OCI-LY7 (cell line): ENCODE measurements around the gene NR5A2. TPM values are rescaled to one million over a fixed set of nuclear protein-coding genes. Genes with fewer than 3 reads are reported as not detected.
A peak's percentile ranks its signal among the peaks of the same experiment; 100 is the strongest.

ENCODE experiments used
- BruUV-seq: library from RNA; stranded (reverse); fragments of 400-500 nt; replicated peaks from 2 replicates; lab custom pipeline; 2021; lab: Mats Ljungman, UMichigan
- CTCF ChIA-PET: fragments of 300-600 bp; sonication (Branson Sonifier 250); formaldehyde crosslinking; loops from one replicate; lab custom pipeline; 2022; ENCODE audit warnings: antibody characterized with exemption; ENCODE audit not compliant: unreplicated experiment; lab: Charles Lee
- POLR2A ChIA-PET: fragments of 300-600 bp; sonication (Branson Sonifier 250); formaldehyde crosslinking; loops from one replicate; lab custom pipeline; 2022; ENCODE audit warnings: antibody characterized with exemption; lab: Charles Lee
- DNase-seq: peaks from one replicate; pipeline ENCODE4 v3.0.0-alpha.2; 2015; ENCODE audit warnings: low spot score
- H2AFZ ChIP-seq: fragments of 200-600 bp; sonication (generic), shearing (Covaris generic); 2 replicates; pipeline ENCODE4 v1.6.1; 2014; ENCODE audit warnings: mild to moderate bottlenecking, antibody characterized with exemption, low read length, moderate library complexity
- H3K27ac ChIP-seq: fragments of 200-600 bp; sonication (generic); 2 replicates; pipeline ENCODE4 v1.5.1; 2014; ENCODE audit warnings: mixed run types, low read depth, mild to moderate bottlenecking, moderate library complexity, low read length, inconsistent platforms; ENCODE audit not compliant: poor library complexity, severe bottlenecking
- H3K36me3 ChIP-seq: fragments of 200-600 bp; sonication (generic); 2 replicates; pipeline ENCODE4 v1.6.1; 2014; ENCODE audit warnings: mild to moderate bottlenecking, antibody characterized with exemption, low read length, moderate library complexity, mixed read lengths; ENCODE audit not compliant: insufficient read depth
- H3K4me1 ChIP-seq: fragments of 200-600 bp; sonication (generic); 2 replicates; pipeline ENCODE4 v1.5.1; 2014; ENCODE audit warnings: mild to moderate bottlenecking, low read length; ENCODE audit not compliant: insufficient read depth, poor library complexity, severe bottlenecking
- H3K4me2 ChIP-seq: fragments of 200-600 bp; sonication (generic); 2 replicates; pipeline ENCODE4 v1.6.1; 2014; ENCODE audit warnings: mild to moderate bottlenecking, low read length
- H3K4me3 ChIP-seq: fragments of 200-600 bp; sonication (generic); 2 replicates; pipeline ENCODE4 v1.5.1; 2014; ENCODE audit warnings: mild to moderate bottlenecking, low read depth, low read length; ENCODE audit not compliant: poor library complexity, severe bottlenecking
- H3K79me2 ChIP-seq: fragments of 200-600 bp; sonication (generic); 2 replicates; pipeline ENCODE4 v1.6.1; 2016; ENCODE audit warnings: low read depth, mild to moderate bottlenecking, low read length, moderate library complexity, mixed read lengths; ENCODE audit not compliant: insufficient read depth
- H3K9me2 ChIP-seq: fragments of 200-600 bp; sonication (generic); 2 replicates; pipeline ENCODE4 v1.6.1; 2016; ENCODE audit warnings: mild to moderate bottlenecking, low read length, mixed read lengths; ENCODE audit not compliant: insufficient read depth
- H3K9me3 ChIP-seq: fragments of 200-600 bp; sonication (generic); 2 replicates; pipeline ENCODE4 v1.6.1; 2014; ENCODE audit warnings: mild to moderate bottlenecking, mixed run types, low read length, mixed read lengths
- H4K20me1 ChIP-seq: fragments of 200-600 bp; sonication (generic); 2 replicates; pipeline ENCODE4 v1.6.1; 2014; ENCODE audit warnings: mild to moderate bottlenecking, antibody characterized with exemption, low read length, moderate library complexity, mixed read lengths; ENCODE audit not compliant: insufficient read depth
- EZH2phosphoT487 ChIP-seq: fragments of 200-600 bp; sonication (generic); IDR thresholded peaks from 2 replicates; pipeline ENCODE4 v1.6.1; 2018; ENCODE audit warnings: low read depth, borderline replicate concordance, mild to moderate bottlenecking, mixed run types, antibody characterized with exemption, low read length, moderate library complexity, mixed read lengths
- intact Hi-C: fragments of 100-400 bp; cut with micrococcal nuclease; formaldehyde crosslinking; loops from one replicate; pipeline ENCODE4 v1.10.0; 2022; ENCODE audit not compliant: unreplicated experiment
- total RNA-seq, 2 experiments: library from RNA; depleted of rRNA in 1 of 2; stranded (reverse); fragments of >200 nt in 1 of 2; shearing (Covaris generic) in 1 of 2; gene quantifications; 2 replicates each; pipeline ENCODE4 v1.2.3, GENCODE V29; 2014 to 2022
- TF ChIP-seq, protein P1 (sequence below): fragments of 200-600 bp; sonication (generic); conservative IDR thresholded peaks from 2 replicates; pipeline ENCODE4 v1.5.1; 2014; ENCODE audit warnings: mild to moderate bottlenecking, antibody characterized with exemption, low read length, moderate library complexity, mixed read lengths

The NR5A2 gene
- total RNA-seq, 2 experiments from 2014 or later, result 2.3 to 3.9 TPM

- intact Hi-C loops, result no loop called here
- H3K79me2 ChIP-seq, result no peaks in the 10 kb centered on the region
- BruUV-seq, result no TSS peak
Observed at GRCh38 chr1:200224315-200224714, 196.8 kb downstream of the NR5A2 start.

DNA sequence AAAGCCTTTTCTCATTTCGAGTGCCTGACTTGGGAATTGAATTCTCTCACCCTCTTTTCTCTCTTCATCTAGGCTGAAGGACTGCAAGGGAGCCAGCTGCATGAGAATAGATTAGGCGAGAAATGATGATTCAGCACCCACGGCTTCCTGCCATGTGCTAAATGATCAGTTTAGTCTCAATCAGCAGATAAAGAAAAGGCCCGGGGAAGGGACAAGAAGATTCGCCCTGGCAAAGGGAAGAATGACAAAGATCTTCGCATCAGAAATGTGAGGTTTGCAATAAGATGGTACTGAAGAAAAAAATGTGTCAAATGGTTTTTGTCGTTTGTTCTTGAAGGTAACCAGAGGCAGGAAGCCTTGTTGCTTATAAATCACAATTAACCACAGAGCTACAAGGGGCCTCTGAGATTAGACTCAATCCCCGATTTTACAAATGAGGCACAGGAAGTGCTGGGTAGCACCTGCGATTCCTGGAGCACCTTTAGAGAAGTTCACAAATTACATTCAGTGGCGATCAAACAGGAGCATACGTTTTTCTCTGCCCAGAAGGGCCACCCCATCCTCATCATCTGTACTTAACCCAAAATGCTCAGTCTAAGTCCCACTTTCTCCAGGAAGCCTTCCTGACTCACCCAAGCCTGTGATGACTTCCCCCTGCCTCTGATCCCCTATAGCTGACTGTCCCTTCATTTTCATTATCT, 198.9 kb downstream of the NR5A2 start:
- Histone ChIP-seq H3K9me3 (no peaks in the 10 kb centered on the region), H3K27ac (no peak overlapping the region), H4K20me1 (no peaks in the 10 kb centered on the region), H3K79me2 (no peaks in the 10 kb centered on the region), H3K9me2 (no peaks in the 10 kb centered on the region), H3K4me3 (no peak overlapping the region), H3K36me3 (no peaks in the 10 kb centered on the region), H3K4me1 (peaks cover 12% of the 10 kb centered on the region), H3K4me2 (peak overlapping the region; percentile 17; the same call in 1 of the 2 replicates), H2AFZ (peak overlapping the region; percentile 80)
- TF ChIP-seq EZH2phosphoT487, result no peak
- TF ChIP-seq, protein P1, sequence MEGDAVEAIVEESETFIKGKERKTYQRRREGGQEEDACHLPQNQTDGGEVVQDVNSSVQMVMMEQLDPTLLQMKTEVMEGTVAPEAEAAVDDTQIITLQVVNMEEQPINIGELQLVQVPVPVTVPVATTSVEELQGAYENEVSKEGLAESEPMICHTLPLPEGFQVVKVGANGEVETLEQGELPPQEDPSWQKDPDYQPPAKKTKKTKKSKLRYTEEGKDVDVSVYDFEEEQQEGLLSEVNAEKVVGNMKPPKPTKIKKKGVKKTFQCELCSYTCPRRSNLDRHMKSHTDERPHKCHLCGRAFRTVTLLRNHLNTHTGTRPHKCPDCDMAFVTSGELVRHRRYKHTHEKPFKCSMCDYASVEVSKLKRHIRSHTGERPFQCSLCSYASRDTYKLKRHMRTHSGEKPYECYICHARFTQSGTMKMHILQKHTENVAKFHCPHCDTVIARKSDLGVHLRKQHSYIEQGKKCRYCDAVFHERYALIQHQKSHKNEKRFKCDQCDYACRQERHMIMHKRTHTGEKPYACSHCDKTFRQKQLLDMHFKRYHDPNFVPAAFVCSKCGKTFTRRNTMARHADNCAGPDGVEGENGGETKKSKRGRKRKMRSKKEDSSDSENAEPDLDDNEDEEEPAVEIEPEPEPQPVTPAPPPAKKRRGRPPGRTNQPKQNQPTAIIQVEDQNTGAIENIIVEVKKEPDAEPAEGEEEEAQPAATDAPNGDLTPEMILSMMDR, result no peak
- BruUV-seq, result no TSS peak
- intact Hi-C loops, result no loop called here
- ChIA-PET POLR2A (interaction anchor here (0.7 to 1.1 kb wide), 2 partner anchors 10 to 17 kb away, joined by 3 to 4 read pairs; no protein-coding TSS in a partner anchor), CTCF (interaction anchor here (0.9 kb wide), 1 partner anchor 71 kb away, joined by 3 read pairs; no protein-coding TSS in a partner anchor)
- peak; percentile 22 for DNase-seq

More at GRCh38 chr1:200224315-200224714, 196.8 kb downstream of the NR5A2 start:
- DNase-seq, result no peak
- ChIA-PET POLR2A (interaction anchor here (0.6 to 0.9 kb wide), 3 partner anchors 31 to 1123 kb away, joined by 3 read pairs; no protein-coding TSS in a partner anchor), CTCF (no interaction called here)
- Histone ChIP-seq H3K36me3 (no peaks in the 10 kb centered on the region), H2AFZ (no peak overlapping the region), H4K20me1 (no peaks in the 10 kb centered on the region), H3K27ac (no peak overlapping the region), H3K4me2 (no peak overlapping the region), H3K9me3 (no peaks in the 10 kb centered on the region), H3K4me1 (peaks cover 12% of the 10 kb centered on the region), H3K9me2 (no peaks in the 10 kb centered on the region), H3K4me3 (no peak overlapping the region)
- TF ChIP-seq, protein P1, result no peak
- no peak for TF ChIP-seq EZH2phosphoT487

DNA sequence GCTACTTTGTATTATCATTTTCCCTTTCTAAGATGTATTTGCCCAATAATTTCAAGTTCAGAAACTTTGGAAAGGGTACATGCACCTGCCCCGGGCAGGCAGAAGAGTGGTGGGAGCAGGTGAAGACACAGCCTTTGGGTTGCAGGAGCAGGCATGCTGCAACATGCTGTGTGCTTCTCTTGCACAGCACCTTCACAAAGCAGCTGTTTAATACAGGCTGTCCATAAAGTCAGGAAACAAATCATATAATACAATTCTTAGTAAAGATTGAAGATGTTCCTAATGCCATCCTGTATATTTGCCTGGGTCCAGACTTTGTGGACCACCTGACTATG, 199.4 kb downstream of the NR5A2 start:
- Histone ChIP-seq H3K4me3 (no peak overlapping the region), H3K36me3 (no peaks in the 10 kb centered on the region), H3K9me2 (no peaks in the 10 kb centered on the region), H3K4me2 (peak overlapping the region; percentile 17; the same call in 1 of the 2 replicates), H3K4me1 (peaks cover 12% of the 10 kb centered on the region), H3K27ac (no peak overlapping the region), H3K9me3 (no peaks in the 10 kb centered on the region), H4K20me1 (no peaks in the 10 kb centered on the region), H2AFZ (peak overlapping the region; percentile 80; the same call in 1 of the 2 replicates), H3K79me2 (no peaks in the 10 kb centered on the region)
- POLR2A ChIA-PET, result interaction anchor here (1.1 kb wide), 1 partner anchor 9 kb away, joined by 4 read pairs; no protein-coding TSS in a partner anchor
- intact Hi-C loops, result no loop called here
- TF ChIP-seq EZH2phosphoT487, result no peak
- TF ChIP-seq, protein P1, result no peak
- CTCF ChIA-PET, result interaction anchor here (0.9 kb wide), 1 partner anchor 71 kb away, joined by 3 read pairs; no protein-coding TSS in a partner anchor
- no peak for DNase-seq
- no TSS peak for BruUV-seq
